ENCODE measurements around the gene KAT6B.

- TF ChIP-seq CTCF (IDR thresholded peaks at IDR 0.05 in 2 of 3, conservative IDR thresholded peaks at IDR 0.05 in 1 of 3; ENCODE audit: control insufficient read depth in 2 of 3, extremely low read depth in 1 of 3, insufficient read depth in 1 of 3, low read depth in 3 of 3, low read length in 3 of 3) (no peak), MXI1 (IDR thresholded peaks at IDR 0.05; ENCODE audit: low read depth, low read length) (no peak), BACH1 (IDR thresholded peaks at IDR 0.05; ENCODE audit: borderline replicate concordance) (no peak)
Observed at GRCh38 chr10:74792726-74793125, 33.7 kb upstream of the KAT6B start.
